ENCODE data around the gene LIN37.
"Not testable (repeated sequence)": the region's sequence is repeated elsewhere in the genome, so short reads cannot be mapped to it uniquely, and the experiment has no call there.

The LIN37 gene

DNA sequence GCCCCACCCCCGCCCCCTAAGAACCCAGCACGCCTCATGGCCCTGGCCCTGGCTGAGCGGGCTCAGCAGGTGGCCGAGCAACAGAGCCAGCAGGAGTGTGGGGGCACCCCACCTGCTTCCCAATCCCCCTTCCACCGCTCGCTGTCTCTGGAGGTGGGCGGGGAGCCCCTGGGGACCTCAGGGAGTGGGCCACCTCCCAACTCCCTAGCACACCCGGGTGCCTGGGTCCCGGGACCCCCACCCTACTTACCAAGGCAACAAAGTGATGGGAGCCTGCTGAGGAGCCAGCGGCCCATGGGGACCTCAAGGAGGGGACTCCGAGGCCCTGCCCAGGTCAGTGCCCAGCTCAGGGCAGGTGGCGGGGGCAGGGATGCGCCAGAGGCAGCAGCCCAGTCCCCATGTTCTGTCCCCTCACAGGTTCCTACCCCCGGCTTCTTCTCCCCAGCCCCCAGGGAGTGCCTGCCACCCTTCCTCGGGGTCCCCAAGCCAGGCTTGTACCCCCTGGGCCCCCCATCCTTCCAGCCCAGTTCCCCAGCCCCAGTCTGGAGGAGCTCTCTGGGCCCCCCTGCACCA, 38.9 kb downstream of the LIN37 start:
- DNase-seq (ENCODE audit: extremely low read depth in 1 of 2, low read depth in 1 of 2): no peak

DNA sequence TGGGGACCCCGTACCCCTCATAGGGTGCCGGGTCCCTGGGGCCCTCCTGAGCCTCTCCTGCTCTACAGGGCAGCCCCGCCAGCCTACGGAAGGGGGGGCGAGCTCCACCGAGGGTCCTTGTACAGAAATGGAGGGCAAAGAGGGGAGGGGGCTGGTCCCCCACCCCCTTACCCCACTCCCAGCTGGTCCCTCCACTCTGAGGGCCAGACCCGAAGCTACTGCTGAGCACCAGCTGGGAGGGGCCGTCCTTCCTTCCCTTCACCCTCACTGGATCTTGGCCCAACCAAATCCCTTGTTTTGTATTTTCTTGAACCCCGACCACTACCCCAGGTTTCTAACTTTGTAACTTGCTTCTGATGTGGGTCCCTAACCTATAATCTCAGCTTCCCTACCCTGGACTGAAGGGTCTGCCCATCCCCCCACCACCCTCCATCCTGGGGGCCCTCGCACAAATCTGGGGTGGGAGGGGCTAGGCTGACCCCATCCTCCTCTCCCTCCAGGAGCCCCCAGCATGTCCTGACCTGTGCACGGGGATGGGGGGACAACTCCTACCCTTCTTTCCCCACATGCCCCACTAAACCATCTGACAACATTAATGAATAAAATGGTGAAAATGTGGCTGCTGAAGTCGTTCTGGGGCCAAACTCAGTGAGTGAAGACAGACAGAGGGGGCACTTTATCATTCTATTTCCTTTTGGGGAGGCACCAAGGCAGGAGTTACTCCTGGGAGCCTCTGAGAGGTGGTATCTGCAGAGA, 40.0 kb downstream of the LIN37 start:
- DNase-seq (ENCODE audit: extremely low read depth in 1 of 2, low read depth in 1 of 2): no peak

DNA sequence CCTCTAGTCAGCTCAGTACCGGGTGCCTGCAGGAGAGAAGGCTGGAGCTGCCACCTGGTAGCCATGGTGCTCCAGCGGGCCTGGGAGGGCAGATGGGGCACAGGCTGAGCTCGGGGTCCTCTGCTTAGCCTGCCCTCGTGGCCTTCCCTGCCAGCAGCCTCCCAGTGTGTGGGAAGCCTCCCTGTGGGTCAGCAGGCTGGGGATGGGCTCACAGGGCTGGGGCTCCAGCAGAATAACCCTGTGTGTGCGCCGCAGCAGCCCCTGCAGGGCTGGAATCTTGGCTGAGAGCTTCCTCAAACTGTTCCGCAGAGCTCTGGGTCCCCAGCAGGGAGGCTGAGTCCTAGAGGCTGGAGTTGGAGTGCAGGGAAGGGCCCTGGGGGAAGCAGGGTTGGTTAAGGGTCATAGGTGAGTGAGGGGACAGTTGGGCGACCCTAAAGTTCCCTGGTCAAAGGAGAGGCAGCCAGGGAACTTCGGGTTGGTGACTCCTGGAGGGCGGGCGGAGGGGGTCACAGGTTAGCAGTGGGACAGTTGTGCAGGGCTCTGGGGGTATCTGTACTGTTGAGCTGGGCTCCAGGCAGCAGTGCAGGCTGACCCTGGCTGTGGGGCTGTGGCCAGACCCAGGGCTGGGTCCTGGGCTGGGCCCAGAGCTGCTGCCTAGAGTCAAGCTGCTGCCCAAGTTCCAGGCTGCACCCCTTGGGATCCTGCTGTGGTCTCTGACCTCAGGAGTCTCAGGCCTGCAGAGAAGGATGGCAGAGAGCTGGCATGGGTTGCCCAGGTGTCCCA, 41.0 kb downstream of the LIN37 start:
- no peak for DNase-seq (ENCODE audit: extremely low read depth in 1 of 2, low read depth in 1 of 2)

DNA sequence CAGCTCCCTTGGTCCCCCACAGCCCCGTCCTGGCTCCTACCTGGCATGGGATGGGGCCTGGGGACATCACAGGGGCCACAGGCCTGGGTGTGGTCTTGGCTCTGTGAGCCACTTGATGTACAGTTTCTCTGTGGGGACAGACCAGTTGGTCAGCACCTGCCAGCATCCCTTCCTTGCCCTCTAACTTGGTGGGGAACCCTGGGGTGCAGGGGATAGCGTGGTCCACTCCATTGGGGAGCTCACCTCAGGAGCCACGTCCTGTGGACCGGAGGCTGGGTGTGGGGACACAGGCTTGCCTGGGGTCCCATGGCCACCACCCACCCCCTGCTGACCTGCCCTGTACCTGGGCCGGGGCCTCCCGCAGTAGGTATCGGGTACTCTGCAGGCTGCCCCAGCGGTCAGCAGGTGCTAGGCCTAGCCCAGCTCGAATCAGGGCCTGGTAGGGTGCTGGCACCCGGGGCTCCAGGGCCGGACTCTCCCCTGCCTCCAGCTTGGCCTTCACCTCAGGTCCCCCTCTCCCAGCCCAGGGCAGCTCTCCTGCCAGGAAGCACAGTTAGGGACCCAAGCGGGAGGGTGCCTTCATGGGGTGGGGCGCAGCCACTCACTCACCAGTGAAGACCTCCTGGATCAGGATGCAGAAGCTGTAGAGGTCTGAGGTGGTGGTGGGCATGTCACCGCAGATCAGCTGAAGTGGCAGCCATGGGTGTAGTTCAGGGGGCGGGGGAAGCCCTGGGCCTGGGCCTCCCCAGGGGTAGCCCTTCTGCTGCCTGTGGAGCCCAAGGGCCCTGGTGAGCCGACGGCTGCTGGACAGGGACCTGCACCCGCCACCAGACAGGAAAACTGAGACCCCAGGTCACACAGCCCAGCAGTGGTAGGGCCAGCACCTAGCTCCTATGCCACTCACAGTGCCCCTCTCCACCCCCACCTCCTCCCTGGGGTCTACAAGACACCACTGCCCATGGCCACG, 41.9 kb downstream of the LIN37 start:
- DNase-seq (ENCODE audit: extremely low read depth in 1 of 2, low read depth in 1 of 2): no peak

DNA sequence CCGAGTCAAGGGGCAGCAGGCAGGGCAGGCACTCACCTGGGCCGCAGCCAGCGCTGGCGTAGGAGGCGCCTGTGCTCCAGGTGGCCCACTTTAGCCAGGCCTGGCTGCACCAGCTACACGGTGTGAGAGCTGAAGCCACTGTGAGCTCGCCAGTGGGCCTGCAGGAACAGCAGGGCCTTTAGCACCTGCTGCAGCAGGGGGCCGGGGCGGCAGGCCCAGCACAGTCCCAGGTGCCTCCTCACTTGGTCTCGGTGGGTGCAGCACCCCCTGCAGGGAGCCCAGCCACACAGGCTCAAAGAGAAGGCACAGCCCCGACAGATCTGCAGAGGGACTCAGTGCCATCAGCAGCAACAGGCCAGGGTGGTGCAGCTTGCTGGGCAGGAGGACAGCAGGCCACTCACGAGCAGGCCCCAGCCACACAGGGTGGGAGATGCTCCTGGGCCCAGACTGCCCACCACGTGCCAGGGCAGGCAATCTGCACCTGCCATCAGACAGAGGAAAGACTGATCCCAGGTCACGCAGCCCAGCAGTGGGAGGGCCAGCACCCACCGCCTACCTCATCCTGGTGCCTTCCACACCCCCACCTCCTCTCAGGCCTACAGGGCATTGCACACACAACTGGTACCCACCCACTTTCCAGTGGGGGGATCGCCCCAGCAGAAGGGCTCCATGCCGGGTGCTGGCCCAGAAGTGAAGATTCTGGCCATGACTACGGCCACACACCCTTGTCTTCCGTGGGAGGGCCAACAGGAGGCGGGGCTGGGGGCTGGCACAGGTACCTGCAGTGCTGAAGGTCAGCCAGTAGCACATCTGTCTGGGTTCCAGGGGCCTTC, 42.8 kb downstream of the LIN37 start:
- no peak for DNase-seq (ENCODE audit: extremely low read depth in 1 of 2, low read depth in 1 of 2)

DNA sequence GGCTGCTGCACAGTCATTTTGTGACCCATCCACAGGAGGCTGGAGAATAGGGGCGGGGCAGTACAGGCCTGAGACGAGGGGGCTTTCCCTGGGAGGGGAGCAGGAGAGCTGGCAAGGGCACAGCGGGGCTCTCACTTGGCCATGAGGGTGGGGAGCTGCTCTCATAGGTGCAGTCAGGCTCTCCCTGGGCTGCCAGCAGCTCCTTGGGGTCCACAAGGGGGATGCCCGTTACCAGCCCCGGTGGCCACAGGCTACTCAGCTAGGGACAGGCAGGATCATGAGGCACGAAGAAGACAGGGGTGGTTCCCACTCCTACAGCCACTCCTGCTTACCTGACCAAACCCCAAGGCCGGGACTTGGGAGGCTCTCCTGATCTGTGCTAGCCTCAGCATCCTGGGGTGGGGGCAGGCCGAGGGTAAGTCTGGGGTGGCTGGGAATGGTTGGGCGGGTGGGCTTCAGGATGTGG, 43.5 kb downstream of the LIN37 start:
- DNase-seq (ENCODE audit: extremely low read depth in 1 of 2, low read depth in 1 of 2): no peak

DNA sequence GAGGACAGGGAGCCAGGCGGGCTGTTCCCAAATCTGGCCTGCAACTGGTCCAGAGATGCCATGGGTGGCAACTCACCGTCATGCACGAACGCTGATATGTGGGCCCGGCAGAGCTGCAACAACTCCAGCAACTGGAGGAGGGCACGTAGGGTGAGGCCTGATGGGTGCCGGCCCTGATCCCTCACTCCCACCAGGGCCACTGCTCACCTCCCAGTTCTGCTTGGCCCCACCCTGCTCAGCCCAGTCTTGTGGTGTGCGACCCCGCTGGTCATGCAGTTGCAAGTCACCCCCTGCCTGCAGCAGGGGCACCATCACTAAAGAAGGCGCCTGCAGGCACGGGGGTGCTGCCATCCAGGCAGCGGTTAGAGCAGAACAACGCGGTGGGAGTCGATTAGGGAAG, 43.9 kb downstream of the LIN37 start:
- DNase-seq (ENCODE audit: extremely low read depth in 1 of 2, low read depth in 1 of 2): no peak

DNA sequence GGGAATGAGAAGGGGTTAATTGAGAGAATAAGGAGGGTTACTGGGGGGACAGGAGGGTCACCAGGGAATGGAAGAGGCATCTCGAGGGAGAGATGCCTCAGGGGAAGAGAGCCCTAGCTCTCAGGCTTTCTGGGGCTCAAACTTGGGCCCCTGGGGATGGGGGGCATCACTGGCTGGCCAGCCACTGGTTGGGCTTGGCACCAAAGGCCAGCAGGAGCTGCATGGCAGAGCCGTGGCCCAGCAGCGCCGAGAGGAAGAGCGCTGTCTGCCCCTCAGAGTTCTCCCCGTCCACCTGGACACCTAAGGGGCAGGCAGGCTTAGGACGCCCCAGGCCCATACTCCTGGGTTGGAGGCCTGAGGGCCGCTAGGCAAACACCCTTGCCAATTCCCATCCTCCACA, 44.5 kb downstream of the LIN37 start:
- DNase-seq (ENCODE audit: extremely low read depth in 1 of 2, low read depth in 1 of 2): no peak

DNA sequence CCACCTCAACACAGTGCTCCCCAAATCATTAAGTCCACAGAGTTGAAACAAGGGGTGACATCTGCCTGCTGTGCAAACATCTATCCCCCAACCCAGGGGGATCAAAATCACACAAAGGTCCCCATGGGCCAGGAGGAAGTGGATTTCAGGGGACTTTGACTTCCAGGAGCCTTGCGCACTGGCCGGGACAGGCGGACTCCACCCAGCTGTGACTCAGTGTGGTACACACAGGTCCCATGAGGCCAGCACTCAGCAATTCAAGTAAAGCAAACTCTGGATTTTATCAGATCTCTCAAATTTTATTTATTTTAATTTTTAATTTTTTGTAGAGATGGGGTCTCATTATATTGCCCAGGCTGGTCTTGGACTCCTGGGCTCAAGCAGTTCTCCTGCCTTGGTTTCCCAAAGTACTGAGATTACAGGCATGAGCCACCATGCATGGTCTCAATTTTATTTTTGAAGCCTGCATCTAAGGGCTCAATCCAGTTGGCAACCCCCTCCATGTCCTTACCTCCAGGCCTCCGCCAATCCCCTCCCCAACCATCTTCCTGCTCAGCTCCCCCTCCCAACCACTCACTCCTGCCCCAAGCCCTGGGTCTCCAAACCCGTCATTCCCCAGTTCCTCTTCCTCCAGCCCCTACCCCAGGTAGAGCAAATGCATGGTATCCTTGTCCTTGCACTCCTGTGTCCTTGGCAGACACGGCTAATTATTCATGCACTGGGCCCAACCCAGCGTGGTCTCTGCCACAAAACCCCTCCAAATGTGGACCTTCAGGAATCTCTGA, 45.2 kb downstream of the LIN37 start:
- no peak for DNase-seq (ENCODE audit: extremely low read depth in 1 of 2, low read depth in 1 of 2)

DNA sequence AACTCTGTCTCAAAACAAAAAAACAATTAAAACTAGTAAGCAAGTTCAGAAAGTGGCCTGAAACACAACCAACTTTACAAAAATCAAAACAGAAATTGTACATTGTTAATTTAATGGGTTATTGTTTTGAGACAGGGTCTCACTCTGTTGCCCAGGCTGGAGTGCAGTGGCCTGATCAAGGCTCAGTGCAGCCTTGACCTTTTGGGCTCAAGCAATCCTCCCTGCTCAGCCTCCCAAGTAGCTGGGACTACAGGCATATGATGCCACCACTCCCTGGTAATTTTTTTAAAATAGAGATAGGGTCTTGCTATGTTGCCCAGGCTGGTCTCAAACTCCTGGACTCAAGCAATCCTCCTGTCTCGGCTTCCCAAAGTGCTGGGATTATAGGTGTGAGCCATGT, 47.2 kb downstream of the LIN37 start:
- not testable (repeated sequence) for DNase-seq (ENCODE audit: extremely low read depth in 1 of 2, low read depth in 1 of 2)

DNA sequence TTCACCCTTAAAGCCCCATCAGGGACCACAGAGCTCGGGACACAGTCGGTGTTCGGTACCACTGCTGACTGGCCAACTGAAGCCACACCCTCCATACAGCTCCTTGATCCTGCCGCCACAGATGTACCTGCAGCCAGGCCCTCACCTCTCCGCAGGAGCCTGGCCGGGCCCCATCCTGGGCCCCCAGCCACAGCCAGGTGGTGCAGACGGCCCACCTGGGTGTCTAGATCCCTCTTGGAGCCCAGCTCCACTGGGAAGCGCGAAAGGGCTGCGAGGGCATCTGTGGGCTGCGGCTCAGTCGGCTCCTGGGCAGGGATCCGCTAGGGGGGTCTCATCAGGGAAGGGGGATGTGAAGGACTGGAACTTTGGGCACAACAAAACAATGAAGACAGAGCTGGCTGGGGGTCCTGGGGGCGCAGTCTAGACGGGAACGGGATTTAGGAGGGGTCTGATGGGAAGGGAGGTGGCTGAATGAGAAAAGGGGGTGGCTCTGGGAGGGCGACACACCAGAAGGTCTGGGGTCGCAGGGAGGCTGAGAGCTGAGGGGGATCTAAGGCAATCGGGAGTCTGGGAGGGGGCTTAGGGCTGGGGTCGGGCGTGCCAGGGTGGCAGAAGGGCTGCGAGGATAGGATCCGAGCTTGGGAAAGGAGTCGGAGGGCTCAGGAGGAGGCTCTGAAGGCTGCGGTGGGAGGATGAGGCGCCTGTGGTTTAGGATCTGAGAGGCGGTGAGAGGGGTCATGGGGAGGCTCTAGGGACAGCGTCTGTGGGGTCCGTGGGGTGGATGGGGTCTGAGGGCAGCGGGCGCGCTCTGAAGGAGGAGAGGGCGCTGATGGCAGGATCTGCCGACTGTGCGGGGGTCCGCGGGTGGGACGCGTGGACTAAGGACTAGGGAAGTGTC, 48.5 kb downstream of the LIN37 start:
- no peak for DNase-seq (ENCODE audit: extremely low read depth in 1 of 2, low read depth in 1 of 2)

DNA sequence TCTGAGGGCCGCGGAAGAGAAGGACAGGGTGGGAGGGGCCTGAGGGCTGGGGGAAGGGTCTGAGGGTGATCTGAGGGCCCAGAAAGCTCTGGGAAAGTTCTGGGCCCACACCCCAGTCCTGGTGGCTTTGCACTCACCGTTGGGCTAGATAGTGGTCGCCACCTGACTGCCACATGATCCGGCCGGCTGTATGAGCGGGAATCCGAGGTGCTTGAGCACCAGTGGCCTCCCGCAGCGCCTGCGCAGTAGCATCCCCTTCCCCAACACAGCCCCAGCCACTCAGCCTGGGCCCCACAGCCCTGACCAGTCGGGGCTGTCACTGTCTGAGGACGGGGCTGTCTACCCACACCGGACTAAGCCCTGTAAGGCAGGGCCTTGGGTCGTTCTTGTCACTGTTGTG, 49.3 kb downstream of the LIN37 start:
- no peak for DNase-seq (ENCODE audit: extremely low read depth in 1 of 2, low read depth in 1 of 2)

DNA sequence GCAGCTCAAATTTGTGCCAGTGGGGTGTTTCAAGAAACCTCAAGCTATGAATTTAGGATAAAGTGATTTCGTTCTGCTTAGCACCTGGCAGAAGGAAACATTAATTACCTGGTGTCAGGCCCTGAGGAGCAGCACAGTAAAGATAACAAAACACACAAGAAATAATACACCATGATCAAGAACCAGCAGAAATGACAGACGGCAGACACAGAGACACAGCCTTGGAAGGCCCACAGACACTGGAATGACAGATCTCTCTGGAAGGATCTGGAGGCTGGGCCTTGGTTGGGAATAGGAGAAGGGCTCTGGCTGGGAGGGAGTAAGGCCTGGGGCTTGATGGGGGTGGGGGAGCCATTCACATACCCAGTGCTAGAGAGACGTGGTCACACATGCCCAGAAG, 53.5 kb downstream of the LIN37 start:
- DNase-seq (ENCODE audit: extremely low read depth in 1 of 2, low read depth in 1 of 2): no peak
